H1 (cell line): ENCODE results near the gene BMF. TPM values are rescaled to one million over a fixed set of nuclear protein-coding genes. Genes with fewer than 3 reads are reported as not detected.

Source experiments
- CTCF ChIA-PET: fragments of 300-600 bp; sonication (Branson Sonifier 250); formaldehyde crosslinking; loops from one replicate; lab custom pipeline; 2021; ENCODE audit not compliant: partially characterized antibody; lab: Charles Lee
- POLR2A ChIA-PET: fragments of 300-600 bp; sonication (Branson Sonifier 250); formaldehyde crosslinking; loops from one replicate; lab custom pipeline; 2021; ENCODE audit warnings: inconsistent platforms; ENCODE audit not compliant: partially characterized antibody; lab: Charles Lee
- DNase-seq, 2 experiments: peaks; one replicate each; pipeline versions ENCODE4 v3.0.0 to v3.0.0-alpha.2; 2010 to 2022; ENCODE audit warnings: low spot score in 2 of 2, low read depth in 1 of 2, mixed read lengths in 1 of 2
- FAIRE-seq: peaks from 2 replicates; lab custom pipeline; 2011; peaks lifted over from hg19 to GRCh38; lab: Jason Lieb, UNC
- H2AFZ ChIP-seq: 2 replicates; pipeline ENCODE4 v1.8.1; 2012; ENCODE audit warnings: low read length, inconsistent platforms
- H2AK5ac ChIP-seq: 2 replicates; pipeline ENCODE4 v1.6.1; 2013; ENCODE audit warnings: low read depth, low read length
- H2BK120ac ChIP-seq: replicated peaks from 2 replicates; pipeline ENCODE3; 2013; ENCODE audit warnings: low read depth, low read length, inconsistent platforms
- H2BK12ac ChIP-seq: 2 replicates; pipeline ENCODE4 v1.6.1; 2013; ENCODE audit warnings: low read depth, low read length
- H2BK15ac ChIP-seq: 2 replicates; pipeline ENCODE4 v1.6.1; 2013; ENCODE audit warnings: low read length
- H2BK20ac ChIP-seq: 2 replicates; pipeline ENCODE4 v1.6.1; 2013; ENCODE audit warnings: low read length
- H2BK5ac ChIP-seq: 2 replicates; pipeline ENCODE4 v1.6.1; 2013; ENCODE audit warnings: low read depth, low read length
- H3K14ac ChIP-seq: 2 replicates; pipeline ENCODE4 v1.6.1; 2013; ENCODE audit warnings: inconsistent platforms; ENCODE audit not compliant: insufficient read length
- H3K18ac ChIP-seq: 2 replicates; pipeline ENCODE4 v1.6.1; 2013; ENCODE audit warnings: low read length; ENCODE audit errors: extremely low read depth
- H3K23ac ChIP-seq: 2 replicates; pipeline ENCODE4 v1.6.1; 2013; ENCODE audit warnings: inconsistent platforms; ENCODE audit not compliant: insufficient read length
- H3K23me2 ChIP-seq: 2 replicates; pipeline ENCODE4 v1.6.1; 2013; ENCODE audit warnings: low read depth, low read length
- H3K27ac ChIP-seq: 2 replicates; pipeline ENCODE4 v1.6.1; 2011; ENCODE audit warnings: low read depth, low read length, inconsistent platforms
- H3K27me3 ChIP-seq, 4 experiments: replicated peaks in 1 of 4; 1 replicate in 1 of 4; 2 replicates in 3 of 4; pipeline versions ENCODE4 v1.6.1 to v1.8.1; 2011 to 2013; ENCODE audit warnings: low read length in 3 of 4, mild to moderate bottlenecking in 3 of 4, inconsistent platforms in 2 of 4, mixed read lengths in 2 of 4, moderate library complexity in 1 of 4; ENCODE audit not compliant: control insufficient read depth in 3 of 4, insufficient read depth in 3 of 4; ENCODE audit errors: extremely low read depth in 1 of 4
- H3K36me3 ChIP-seq, 4 experiments: 2 replicates each; pipeline versions ENCODE4 v1.6.1 to v1.8.1; 2011 to 2013; ENCODE audit warnings: mild to moderate bottlenecking in 4 of 4, low read length in 3 of 4, moderate library complexity in 2 of 4, control low read depth in 1 of 4, inconsistent platforms in 1 of 4; ENCODE audit not compliant: insufficient read depth in 4 of 4, control insufficient read depth in 2 of 4
- H3K4ac ChIP-seq: replicated peaks from 2 replicates; pipeline ENCODE3; 2013; ENCODE audit warnings: low read length, low read depth, mixed read lengths, inconsistent platforms; ENCODE audit not compliant: insufficient read length
- H3K4me1 ChIP-seq, 4 experiments: replicated peaks in 1 of 4; 1 replicate in 1 of 4; 2 replicates in 3 of 4; pipeline versions ENCODE4 v1.6.1 to v1.8.1; 2011 to 2013; ENCODE audit warnings: low read length in 3 of 4, inconsistent platforms in 2 of 4, mixed read lengths in 1 of 4; ENCODE audit not compliant: insufficient read depth in 4 of 4, control insufficient read depth in 3 of 4
- H3K4me2 ChIP-seq, 2 experiments: 2 replicates each; pipeline versions ENCODE4 v1.6.1 to v1.8.1; 2011 to 2013; ENCODE audit warnings: low read depth in 2 of 2, low read length in 2 of 2, control low read depth in 1 of 2, inconsistent platforms in 1 of 2, mild to moderate bottlenecking in 1 of 2; ENCODE audit not compliant: insufficient read depth in 1 of 2
- H3K4me3 ChIP-seq, 4 experiments: fragments of 200-600, 300-600 bp in 1 of 4; sonication (generic), shearing (Covaris generic), sonication (Bioruptor Twin) in 1 of 4; 2 replicates each; pipeline versions ENCODE4 v1.5.1 to v1.8.1; 2011 to 2016; ENCODE audit warnings: low read length in 4 of 4, low read depth in 3 of 4, control low read depth in 2 of 4, inconsistent platforms in 2 of 4, mild to moderate bottlenecking in 2 of 4, mixed read lengths in 1 of 4, moderate library complexity in 1 of 4; ENCODE audit not compliant: insufficient read depth in 2 of 4; ENCODE audit errors: extremely low read depth in 1 of 4
- H3K56ac ChIP-seq: replicated peaks from 2 replicates; pipeline ENCODE3; 2013; ENCODE audit warnings: low read depth, mild to moderate bottlenecking, mixed read lengths, low read length, inconsistent platforms; ENCODE audit not compliant: insufficient read length
- H3K79me1 ChIP-seq: 2 replicates; pipeline ENCODE4 v1.6.1; 2013; ENCODE audit warnings: low read depth, low read length, control low read depth
- H3K79me2 ChIP-seq, 2 experiments: 2 replicates each; pipeline versions ENCODE4 v1.6.1 to v1.8.1; 2012 to 2013; ENCODE audit warnings: low read length in 2 of 2, mild to moderate bottlenecking in 2 of 2, inconsistent platforms in 1 of 2; ENCODE audit not compliant: insufficient read depth in 2 of 2, control insufficient read depth in 1 of 2
- H3K9ac ChIP-seq, 4 experiments: replicated peaks in 1 of 4; 1 replicate in 1 of 4; 2 replicates in 3 of 4; pipeline versions ENCODE4 v1.6.1 to v1.8.1; 2011 to 2013; ENCODE audit warnings: low read depth in 3 of 4, low read length in 3 of 4, control low read depth in 2 of 4, mild to moderate bottlenecking in 2 of 4, moderate library complexity in 2 of 4, inconsistent platforms in 1 of 4; ENCODE audit errors: extremely low read depth in 1 of 4
- H3K9me3 ChIP-seq, 2 experiments: 2 replicates each; pipeline versions ENCODE4 v1.6.1 to v1.8.1; 2012 to 2013; ENCODE audit warnings: mild to moderate bottlenecking in 2 of 2, moderate library complexity in 2 of 2, control low read depth in 1 of 2, inconsistent platforms in 1 of 2, low read depth in 1 of 2, low read length in 1 of 2, mixed read lengths in 1 of 2; ENCODE audit not compliant: insufficient read depth in 2 of 2
- H4K20me1 ChIP-seq, 2 experiments: replicated peaks in 1 of 2; 2 replicates each; pipeline versions ENCODE3 to v1.8.1; 2011 to 2013; ENCODE audit warnings: inconsistent platforms in 2 of 2, low read length in 2 of 2, mild to moderate bottlenecking in 1 of 2; ENCODE audit not compliant: insufficient read depth in 2 of 2, control insufficient read depth in 1 of 2
- H4K5ac ChIP-seq: 2 replicates; pipeline ENCODE4 v1.6.1; 2013; ENCODE audit warnings: low read length, low read depth, mixed read lengths, inconsistent platforms; ENCODE audit not compliant: insufficient read length
- H4K8ac ChIP-seq: 2 replicates; pipeline ENCODE4 v1.8.0; 2013; ENCODE audit warnings: mild to moderate bottlenecking, moderate library complexity, low read length, inconsistent platforms; ENCODE audit not compliant: insufficient read depth; ENCODE audit errors: extremely low read depth
- H4K91ac ChIP-seq: replicated peaks from 2 replicates; pipeline ENCODE3; 2013; ENCODE audit warnings: low read length, mixed read lengths, inconsistent platforms; ENCODE audit not compliant: insufficient read length
- ASH2L ChIP-seq: fragments of 200-600, 300-600 bp; sonication (generic); IDR thresholded peaks from one replicate; pipeline ENCODE4 v1.7.1; 2017; ENCODE audit warnings: low read length
- KDM4A ChIP-seq: IDR thresholded peaks from one replicate; pipeline ENCODE4 v1.7.1; 2012; ENCODE audit warnings: low read depth, mild to moderate bottlenecking, moderate library complexity, low read length, inconsistent platforms; ENCODE audit not compliant: severe bottlenecking
- POU5F1 ChIP-seq: IDR thresholded peaks from 2 replicates; pipeline ENCODE4 v1.6.1; 2011; ENCODE audit warnings: low read depth, mild to moderate bottlenecking, low read length, moderate library complexity
- SIN3A ChIP-seq, 2 experiments: IDR thresholded peaks in 1 of 2; conservative IDR thresholded peaks in 1 of 2; 2 replicates each; pipeline ENCODE4 v1.6.1; 2011 to 2012; ENCODE audit warnings: low read length in 2 of 2, improper control_type of control experiment in 1 of 2, low read depth in 1 of 2, mild to moderate bottlenecking in 1 of 2
- SIRT6 ChIP-seq: IDR thresholded peaks from one replicate; pipeline ENCODE4 v1.7.1; 2012; ENCODE audit warnings: low read length, inconsistent platforms
- SP2 ChIP-seq: IDR thresholded peaks from 2 replicates; pipeline ENCODE4 v1.6.1; 2012; ENCODE audit warnings: mild to moderate bottlenecking, low read length, inconsistent platforms
- TAF1 ChIP-seq: IDR thresholded peaks from 2 replicates; pipeline ENCODE4 v1.6.1; 2011; ENCODE audit warnings: mild to moderate bottlenecking, low read depth, low read length
- WGBS, 2 experiments: shearing (Covaris generic) in 1 of 2; methylation state at CpG; one replicate each; pipeline versions ENCODE4 v1.1.6 to v1.1.7; 2013 to 2015; ENCODE audit warnings: low lambda C conversion rate in 2 of 2, mixed read lengths in 2 of 2, inconsistent platforms in 1 of 2, low coverage in 1 of 2, missing lambda C conversion rate in 1 of 2; ENCODE audit not compliant: insufficient replicate concordance in 2 of 2, insufficient coverage in 1 of 2, insufficient read length in 1 of 2; ENCODE audit errors: extremely low coverage in 1 of 2, missing lambda C conversion rate in 1 of 2; 5-methylcytosine and 5-hydroxymethylcytosine counted together
- polyA plus RNA-seq, 7 experiments: library from polyadenylated mRNA; depleted of rRNA in 3 of 7; stranded (reverse) in 5 of 7; unstranded in 2 of 7; fragments of >200 nt in 5 of 7; fragments of 200-250 nt in 2 of 7; gene quantifications; 1 replicate in 5 of 7; 2 replicates in 1 of 7; 4 replicates in 1 of 7; pipeline versions ENCODE4 v1.2.1 to v1.2.3, GENCODE V29; 2011 to 2013; ENCODE audit warnings: missing spikeins in 2 of 7, mixed read lengths in 2 of 7
- total RNA-seq: library from RNA; stranded (reverse); fragmentation: NEBNext Ultra II Directional; extraction: Animal tissue kit (Norgen Biotek cat#: 25700); gene quantifications from 2 replicates; pipeline ENCODE4 v1.2.1, GENCODE V29; 2021

BMF gene
- total and polyA plus RNA-seq, 2 of the 8 experiments (the other 6 are each of a cell fraction or from before 2014, with no cell fraction given) = 21.2 to 24.2 TPM

- Histone ChIP-seq H2BK120ac (no peak overlapping the region), H4K8ac (no peak overlapping the region), H3K18ac (no peak overlapping the region), H3K36me3 (no peaks in the 10 kb centered on the region), H3K27ac (no peak overlapping the region), H3K14ac (no peak overlapping the region), H3K4ac (no peak overlapping the region), H4K20me1 (peaks cover 0 to 2% of the 10 kb centered on the region in 2 experiments), H4K5ac (no peak overlapping the region), H2BK15ac (no peak overlapping the region), H3K23me2 (peaks cover 6% of the 10 kb centered on the region), H2AK5ac (no peak overlapping the region), H2AFZ (no peak overlapping the region), H2BK12ac (no peak overlapping the region), H3K4me1 (peaks cover under 1 to 11% (median 6%) of the 10 kb centered on the region in 4 experiments; a peak in 6 of 7 replicates), H3K79me1 (no peaks in the 10 kb centered on the region), H3K4me2 (no peak overlapping the region), H3K79me2 (peaks cover 0 to 12% of the 10 kb centered on the region in 2 experiments; a peak in 3 of 4 replicates), H3K9ac (no peak overlapping the region), H2BK5ac (no peak overlapping the region), H2BK20ac (no peak overlapping the region), H3K9me3 (no peaks in the 10 kb centered on the region), H3K4me3 (no peak overlapping the region), H3K23ac (no peak overlapping the region), H3K27me3 (no peaks in the 10 kb centered on the region), H4K91ac (no peak overlapping the region), H3K56ac (no peak overlapping the region)
- TF ChIP-seq SP2 = no peak
- no peak for TF ChIP-seq SIN3A (conservative IDR thresholded peaks at IDR 0.05 in 1 of 2, IDR thresholded peaks at IDR 0.05 in 1 of 2; ENCODE audit: low read depth in 1 of 2, low read length in 2 of 2)
- TF ChIP-seq SIRT6 = no peak
- TF ChIP-seq ASH2L = no peak
- TF ChIP-seq KDM4A = no peak
- no peak for TF ChIP-seq TAF1
- TF ChIP-seq POU5F1 = no peak
- no peak for DNase-seq
- 82% methylated on average over 5 of the region's 5 CpGs; no CpG with 5 or more reads in 1 of the 2 experiments for WGBS, 2 experiments
- no peak for FAIRE-seq
- CTCF ChIA-PET = interaction anchor here (1.6 to 21.9 kb wide), 4 partner anchors 62 to 168 kb away, joined by 3 to 406 read pairs (median 29); partner anchors contain the start of genes BMF and BUB1B
- POLR2A ChIA-PET = interaction anchor here (0.6 kb wide), 1 partner anchor 143 kb away, joined by 4 read pairs; no protein-coding TSS in a partner anchor
These were observed 65.8 kb downstream of the BMF start for GRCh38 chr15:40042791-40043320.
